GM23338 (cell line): ENCODE results near the gene FAAH. TPM values are rescaled to one million over a fixed set of nuclear protein-coding genes. Genes with fewer than 3 reads are reported as not detected.

Source experiments
- ATAC-seq: fragments of 200-7000 bp; cut with Tn5 transposase; 3 replicates; pipeline ENCODE4 v1.9.1; 2020
- DNase-seq: peaks from one replicate; pipeline ENCODE4 v3.0.0-alpha.2; 2015; ENCODE audit warnings: low spot score
- H2AFZ ChIP-seq: fragments of 200-600 bp; sonication (generic); 2 replicates; pipeline ENCODE4 v1.8.0; 2016; ENCODE audit warnings: antibody characterized with exemption, mild to moderate bottlenecking, moderate library complexity
- H3F3A ChIP-seq: fragments of 200-600 bp; sonication (generic); replicated peaks from 2 replicates; pipeline ENCODE4 v1.8.0; 2017; ENCODE audit warnings: antibody characterized with exemption, mixed run types, low read depth
- H3K27ac ChIP-seq: fragments of 200-600 bp; sonication (generic); 2 replicates; pipeline ENCODE4 v1.6.1; 2016; ENCODE audit warnings: low read depth
- H3K27me3 ChIP-seq: fragments of 200-600 bp; sonication (generic); 2 replicates; pipeline ENCODE4 v1.8.0; 2016; ENCODE audit warnings: mild to moderate bottlenecking, mixed run types, moderate library complexity; ENCODE audit not compliant: insufficient read depth
- H3K36me3 ChIP-seq: fragments of 200-600 bp; sonication (generic); 2 replicates; pipeline ENCODE4 v1.8.0; 2016; ENCODE audit warnings: mild to moderate bottlenecking; ENCODE audit not compliant: insufficient read depth
- H3K4me1 ChIP-seq: fragments of 200-600 bp; sonication (generic); 2 replicates; pipeline ENCODE4 v1.8.0; 2016; ENCODE audit warnings: mild to moderate bottlenecking, moderate library complexity; ENCODE audit not compliant: insufficient read depth
- H3K4me2 ChIP-seq: fragments of 200-600 bp; sonication (generic); 2 replicates; pipeline ENCODE4 v1.7.1; 2017; ENCODE audit warnings: mixed run types
- H3K4me3 ChIP-seq: fragments of 200-600 bp; sonication (generic); 2 replicates; pipeline ENCODE4 v1.6.1; 2016; ENCODE audit warnings: mixed run types
- H3K79me2 ChIP-seq: fragments of 200-600 bp; sonication (generic); replicated peaks from 2 replicates; pipeline ENCODE4 v1.8.0; 2017; ENCODE audit warnings: mild to moderate bottlenecking; ENCODE audit not compliant: insufficient read depth
- H3K9me2 ChIP-seq: fragments of 200-600 bp; sonication (generic); 2 replicates; pipeline ENCODE4 v1.8.0; 2017; ENCODE audit not compliant: insufficient read depth
- H4K20me1 ChIP-seq: fragments of 200-600 bp; sonication (generic); replicated peaks from 2 replicates; pipeline ENCODE4 v1.8.0; 2017; ENCODE audit warnings: mild to moderate bottlenecking; ENCODE audit not compliant: insufficient read depth
- H3K27ac Mint-ChIP-seq: 2 replicates; pipeline ENCODE4 v1.8.0; 2020; ENCODE audit warnings: inconsistent platforms, mild to moderate bottlenecking, moderate library complexity, mixed read lengths
- H3K27me3 Mint-ChIP-seq: 3 replicates; pipeline ENCODE4 v1.8.0; 2022; ENCODE audit warnings: low read depth, mild to moderate bottlenecking, moderate library complexity, mixed read lengths, inconsistent platforms; ENCODE audit not compliant: insufficient read depth, poor library complexity
- H3K36me3 Mint-ChIP-seq: 3 replicates; pipeline ENCODE4 v1.8.0; 2021; ENCODE audit warnings: low read depth, mild to moderate bottlenecking, inconsistent platforms, moderate library complexity, mixed read lengths
- H3K4me1 Mint-ChIP-seq: 3 replicates; pipeline ENCODE4 v1.8.0; 2020; ENCODE audit warnings: mild to moderate bottlenecking, inconsistent platforms, mixed read lengths
- H3K4me3 Mint-ChIP-seq: 3 replicates; pipeline ENCODE4 v1.8.0; 2021; ENCODE audit warnings: moderate library complexity, mild to moderate bottlenecking, inconsistent platforms, mixed read lengths
- H3K9me3 Mint-ChIP-seq: 3 replicates; pipeline ENCODE4 v1.8.0; 2020; ENCODE audit warnings: moderate library complexity, mild to moderate bottlenecking, inconsistent platforms, mixed read lengths
- ETS1 ChIP-seq: IDR thresholded peaks from 2 replicates; pipeline ENCODE4 v1.6.1; 2016; ENCODE audit warnings: antibody characterized with exemption
- EZH2 ChIP-seq: fragments of 200-600 bp; sonication (generic); IDR thresholded peaks from one replicate; pipeline ENCODE4 v1.8.0; 2017; ENCODE audit warnings: antibody characterized with exemption, mild to moderate bottlenecking, low read depth; ENCODE audit not compliant: unreplicated experiment
- POLR2AphosphoS5 ChIP-seq: IDR thresholded peaks from 2 replicates; pipeline ENCODE4 v1.6.1; 2016; ENCODE audit warnings: antibody characterized with exemption, low read depth
- ZNF331 ChIP-seq: fragments of 250-450 bp; sonication (Bioruptor Pico); IDR thresholded peaks from 2 replicates; pipeline ENCODE4 v1.5.0; 2020; ENCODE audit warnings: low read depth, mild to moderate bottlenecking, moderate library complexity
- ZNF462 ChIP-seq: fragments of 250-450 bp; sonication (Bioruptor Pico); IDR thresholded peaks from 2 replicates; pipeline ENCODE4 v1.5.0; 2020; ENCODE audit warnings: mild to moderate bottlenecking, moderate library complexity
- long read RNA-seq: library from polyadenylated mRNA; unstranded; transcript quantifications from one replicate; pipeline ENCODE4 v2.0.0, GENCODE V29; 2020; ENCODE audit not compliant: unreplicated experiment
- polyA plus RNA-seq: library from polyadenylated mRNA; unstranded; fragments of >200 nt; fragmentation: Nextera tagmentation; extraction: Ambion mirVana; gene quantifications from 2 replicates; pipeline ENCODE4 v1.2.1, GENCODE V29; 2016
- total RNA-seq: library from RNA; depleted of rRNA; stranded (reverse); fragments of >200 nt; shearing (Covaris generic); gene quantifications from 2 replicates; pipeline ENCODE4 v1.2.3, GENCODE V29; 2014; rRNA removed

Gene FAAH
- total RNA-seq (17.9 and 24.0 TPM in 2 replicates), polyA plus RNA-seq (10.7 and 12.3 TPM in 2 replicates)
- long read RNA-seq, transcript FAAH-201 (15 exons, 2,094 nt) = major isoform, 6 of 10 reads
- long read RNA-seq, partial matches to known transcripts = 1 of 10 reads
- long read RNA-seq, other reads (novel, unspliced or antisense) = 3 of 10 reads

- Histone ChIP-seq H3K79me2 (no peaks in the 10 kb centered on the region), H3K4me3 (peak within 1 kb of the TSS; percentile 79), H3K4me2 (peak within 1 kb of the TSS; percentile 88), H3K9me2 (no peaks in the 10 kb centered on the region), H2AFZ (peak within 1 kb of the TSS; percentile 98), H3K27me3 (peaks cover 19% of the 10 kb centered on the region), H3K4me1 (peaks cover 10% of the 10 kb centered on the region), H3K27ac (no peak within 1 kb of the TSS), H3K36me3 (no peaks in the 10 kb centered on the region), H3F3A (peaks cover 7% of the 10 kb centered on the region; the same call in 1 of the 2 replicates), H4K20me1 (no peaks in the 10 kb centered on the region; the same call in 1 of the 2 replicates)
- DNase-seq (peak; percentile 85), ATAC-seq (peak; percentile 87)
- Mint-ChIP-seq H3K27ac (no peak within 1 kb of the TSS), H3K4me3 (peak within 1 kb of the TSS; percentile 86), H3K27me3 (peaks cover 29% of the 10 kb centered on the region), H3K9me3 (peaks cover 28% of the 10 kb centered on the region), H3K4me1 (peaks cover 12% of the 10 kb centered on the region), H3K36me3 (peaks cover 26% of the 10 kb centered on the region)
- TF ChIP-seq POLR2AphosphoS5 (peak; percentile 40; the same call in 1 of the 2 replicates), EZH2 (no peak), ZNF462 (CRISPR knock-in tag) (no peak), ETS1 (no peak), ZNF331 (no peak)
Observed at GRCh38 chr1:46394108-46394871, at the start of gene FAAH. TSS of gene FAAH (plus strand) at chr1:46394317. CDS start at chr1:46394349, 32 bp downstream.
